GM21723 (cell line): Measurements from ENCODE around the gene NAV3.
A peak's percentile ranks its signal among the peaks of the same experiment; 100 is the strongest.

Experiments used
- ATAC-seq: cut with Tn5 transposase; IDR thresholded peaks from one replicate; pipeline ENCODE4 v1.9.1; 2021; ENCODE audit warnings: mild to moderate bottlenecking, moderate library complexity; ENCODE audit not compliant: unreplicated experiment

NAV3 gene

GRCh38 chr12:77845831-77846230 is 15.1 kb downstream of the NAV3 start:
- ATAC-seq, result no peak

- ATAC-seq, result peak; percentile 100
Measured at GRCh38 chr12:77847060-77847541, 16.4 kb downstream of the NAV3 start.

GRCh38 chr12:77847680-77848431 is 17.2 kb downstream of the NAV3 start:
- peak; percentile 34 for ATAC-seq

- no peak for ATAC-seq
Measured at GRCh38 chr12:77850129-77850528, 19.4 kb downstream of the NAV3 start.

GRCh38 chr12:77850698-77851097 is 20.0 kb downstream of the NAV3 start:
- no peak for ATAC-seq

- ATAC-seq, result no peak
Measured at GRCh38 chr12:77855548-77855947, 24.9 kb downstream of the NAV3 start.

- no peak for ATAC-seq
Measured at GRCh38 chr12:77861317-77861716, 30.6 kb downstream of the NAV3 start.

- ATAC-seq, result no peak
Measured at GRCh38 chr12:77865178-77865577, 34.5 kb downstream of the NAV3 start.

GRCh38 chr12:77878901-77879300 is 48.2 kb downstream of the NAV3 start:
- ATAC-seq, result no peak

GRCh38 chr12:77882709-77883108 is 52.0 kb downstream of the NAV3 start:
- no peak for ATAC-seq

GRCh38 chr12:77888611-77889010 is 57.9 kb downstream of the NAV3 start:
- no peak for ATAC-seq

GRCh38 chr12:77891518-77892147 is 60.9 kb downstream of the NAV3 start:
- no peak for ATAC-seq

- no peak for ATAC-seq
Measured at GRCh38 chr12:77893918-77894317, 63.2 kb downstream of the NAV3 start.

- ATAC-seq, result no peak
Measured at GRCh38 chr12:77894556-77894955, 63.9 kb downstream of the NAV3 start.

GRCh38 chr12:77895699-77896098 is 65.0 kb downstream of the NAV3 start:
- ATAC-seq, result no peak

- no peak for ATAC-seq
Measured at GRCh38 chr12:77907936-77908335, 77.2 kb downstream of the NAV3 start.

GRCh38 chr12:77914081-77914488 is 83.4 kb downstream of the NAV3 start:
- ATAC-seq, result no peak

GRCh38 chr12:77915071-77915600 is 84.4 kb downstream of the NAV3 start:
- ATAC-seq, result no peak

GRCh38 chr12:77916276-77916675 is 85.6 kb downstream of the NAV3 start:
- ATAC-seq, result no peak

GRCh38 chr12:77918046-77918445 is 87.4 kb downstream of the NAV3 start:
- ATAC-seq, result no peak

- no peak for ATAC-seq
Measured at GRCh38 chr12:77919450-77919849, 88.8 kb downstream of the NAV3 start.

- ATAC-seq, result no peak
Measured at GRCh38 chr12:77923882-77924281, 93.2 kb downstream of the NAV3 start.
